ENCODE measurements around the gene ARVCF. TPM values are rescaled to one million over a fixed set of nuclear protein-coding genes. Genes with fewer than 3 reads are reported as not detected.

ARVCF gene
- total RNA-seq, 4 donors from 2014 or later, result 34.5 to 123 (median 111) TPM

- Histone ChIP-seq H3K4me3 (replicated peaks in 1 of 3) (no peak overlapping the region), H3K36me3 (peaks cover 33 to 40% of the 10 kb centered on the region in 2 donors), H3K9me3 (no peaks in the 10 kb centered on the region), H3K27me3 (no peaks in the 10 kb centered on the region), H3K4me1 (no peaks in the 10 kb centered on the region), H3K27ac (no peak overlapping the region)
- TF ChIP-seq CTCF (IDR thresholded peaks at IDR 0.05), result no peak
- DNase-seq, result no peak
- intact Hi-C loops (cut with DNase I), result no loop called here
- WGBS, 2 donors, result 94 to 98% methylated on average over 3 to 4 of the region's 15 CpGs
Observed at GRCh38 chr22:20055654-20056053, 39.0 kb upstream of the ARVCF start.

GRCh38 chr22:20055144-20055543, 38.5 kb upstream of the ARVCF start:
- no peak for DNase-seq
- Histone ChIP-seq H3K27ac (no peak overlapping the region), H3K27me3 (no peaks in the 10 kb centered on the region), H3K36me3 (peaks cover 33 to 40% of the 10 kb centered on the region in 2 donors), H3K4me1 (no peaks in the 10 kb centered on the region), H3K4me3 (replicated peaks in 1 of 3) (no peak overlapping the region), H3K9me3 (no peaks in the 10 kb centered on the region)
- 91 to 100% methylated on average over 2 of the region's 2 CpGs for WGBS, 2 donors
- TF ChIP-seq POLR2A (IDR thresholded peaks at IDR 0.05), result no peak
- TF ChIP-seq CTCF (IDR thresholded peaks at IDR 0.05), result no peak
- intact Hi-C loops (cut with DNase I), result no loop called here

GRCh38 chr22:20054485-20054884, 37.9 kb upstream of the ARVCF start:
- Histone ChIP-seq H3K27ac (no peak overlapping the region), H3K27me3 (no peaks in the 10 kb centered on the region), H3K4me3 (replicated peaks in 1 of 3) (no peak overlapping the region), H3K4me1 (no peaks in the 10 kb centered on the region), H3K36me3 (peaks cover 33 to 40% of the 10 kb centered on the region in 2 donors), H3K9me3 (no peaks in the 10 kb centered on the region)
- DNase-seq, result no peak
- TF ChIP-seq POLR2A (IDR thresholded peaks at IDR 0.05), result no peak
- no peak for TF ChIP-seq CTCF (IDR thresholded peaks at IDR 0.05)
- 90 to 100% methylated on average over 2 to 6 of the region's 6 CpGs for WGBS, 2 donors
- intact Hi-C loops (cut with DNase I), result no loop called here

GRCh38 chr22:20054034-20054427, 37.4 kb upstream of the ARVCF start:
- H3K27me3 ChIP-seq, result no peaks in the 10 kb centered on the region
- DNase-seq, result no peak
- no peak for TF ChIP-seq POLR2A (IDR thresholded peaks at IDR 0.05)
- TF ChIP-seq CTCF (IDR thresholded peaks at IDR 0.05), result no peak
- 93 to 95% methylated on average over 4 to 5 of the region's 12 CpGs for WGBS, 2 donors
- intact Hi-C loops (cut with DNase I), result no loop called here
- H3K36me3 ChIP-seq, result peaks cover 33 to 43% of the 10 kb centered on the region in 2 donors
- no peak overlapping the region for H3K27ac ChIP-seq
- no peaks in the 10 kb centered on the region for H3K9me3 ChIP-seq
- H3K4me3 ChIP-seq (replicated peaks in 1 of 3), result no peak overlapping the region
- H3K4me1 ChIP-seq, result no peaks in the 10 kb centered on the region

GRCh38 chr22:20053407-20054033, 36.9 kb upstream of the ARVCF start:
- 87 to 96% methylated on average over 7 to 12 of the region's 14 CpGs for WGBS, 2 donors
- TF ChIP-seq POLR2A (IDR thresholded peaks at IDR 0.05) (no peak), CTCF (IDR thresholded peaks at IDR 0.05) (no peak)

More at GRCh38 chr22:20053407-20054033, 36.9 kb upstream of the ARVCF start:
- Histone ChIP-seq H3K4me1 (no peaks in the 10 kb centered on the region), H3K27ac (no peak overlapping the region), H3K4me3 (replicated peaks in 1 of 3) (no peak overlapping the region), H3K27me3 (no peaks in the 10 kb centered on the region), H3K36me3 (peaks cover 33 to 48% of the 10 kb centered on the region in 2 donors), H3K9me3 (no peaks in the 10 kb centered on the region)
- intact Hi-C loops (cut with DNase I), result no loop called here
- DNase-seq, result no peak
